ENCODE results near the gene NTRK2.

Gene NTRK2

GRCh38 chr9:84852617-84853301 is 183.2 kb downstream of the NTRK2 start:
- DNase-seq, result no peak

GRCh38 chr9:84856181-84856632 is 186.7 kb downstream of the NTRK2 start:
- peak; percentile 68 for DNase-seq

- no peak for DNase-seq
Observed at GRCh38 chr9:84857211-84857610, 187.7 kb downstream of the NTRK2 start.

GRCh38 chr9:84858364-84858763 is 188.8 kb downstream of the NTRK2 start:
- no peak for DNase-seq

GRCh38 chr9:84860249-84861115 is 191.0 kb downstream of the NTRK2 start:
- peak; percentile 94 for DNase-seq

GRCh38 chr9:84861455-84861854 is 191.9 kb downstream of the NTRK2 start:
- no peak for DNase-seq

GRCh38 chr9:84862308-84862707 is 192.8 kb downstream of the NTRK2 start:
- DNase-seq, result no peak

GRCh38 chr9:84862810-84863287 is 193.3 kb downstream of the NTRK2 start:
- DNase-seq, result peak; percentile 74

GRCh38 chr9:84863372-84863771 is 193.8 kb downstream of the NTRK2 start:
- no peak for DNase-seq

- no peak for DNase-seq
Observed at GRCh38 chr9:84866396-84867175, 197.1 kb downstream of the NTRK2 start.

- DNase-seq, result no peak
Observed at GRCh38 chr9:84867186-84867585, 197.7 kb downstream of the NTRK2 start.

GRCh38 chr9:84869091-84869490 is 199.6 kb downstream of the NTRK2 start:
- DNase-seq, result no peak

GRCh38 chr9:84871983-84872382 is 202.5 kb downstream of the NTRK2 start:
- DNase-seq, result no peak

- no peak for DNase-seq
Observed at GRCh38 chr9:84874022-84874421, 204.5 kb downstream of the NTRK2 start.

- DNase-seq, result no peak
Observed at GRCh38 chr9:84874596-84874995, 205.1 kb downstream of the NTRK2 start.

GRCh38 chr9:84875193-84875592 is 205.7 kb downstream of the NTRK2 start:
- DNase-seq, result no peak

- DNase-seq, result no peak
Observed at GRCh38 chr9:84879631-84880030, 210.1 kb downstream of the NTRK2 start.

GRCh38 chr9:84880835-84881234 is 211.3 kb downstream of the NTRK2 start:
- DNase-seq, result no peak

- DNase-seq, result no peak
Observed at GRCh38 chr9:84886866-84887265, 217.3 kb downstream of the NTRK2 start.

- DNase-seq, result no peak
Observed at GRCh38 chr9:84891924-84892323, 222.4 kb downstream of the NTRK2 start.

- DNase-seq, result no peak
Observed at GRCh38 chr9:84893419-84894128, 224.0 kb downstream of the NTRK2 start.

GRCh38 chr9:84894859-84895258 is 225.3 kb downstream of the NTRK2 start:
- no peak for DNase-seq

Data from fibroblast of skin of scalp (primary cell).